NCI-H128 (cell line): ENCODE results near the gene ETFDH.
"Not testable (repeated sequence)": the region's sequence is repeated elsewhere in the genome, so short reads cannot be mapped to it uniquely, and the experiment has no call there.

Experiments used
- DNase-seq: peaks from one replicate; lab custom pipeline; 2025; ENCODE audit not compliant: unreplicated experiment; lab: John Stamatoyannopoulos, UW

Gene ETFDH

DNA sequence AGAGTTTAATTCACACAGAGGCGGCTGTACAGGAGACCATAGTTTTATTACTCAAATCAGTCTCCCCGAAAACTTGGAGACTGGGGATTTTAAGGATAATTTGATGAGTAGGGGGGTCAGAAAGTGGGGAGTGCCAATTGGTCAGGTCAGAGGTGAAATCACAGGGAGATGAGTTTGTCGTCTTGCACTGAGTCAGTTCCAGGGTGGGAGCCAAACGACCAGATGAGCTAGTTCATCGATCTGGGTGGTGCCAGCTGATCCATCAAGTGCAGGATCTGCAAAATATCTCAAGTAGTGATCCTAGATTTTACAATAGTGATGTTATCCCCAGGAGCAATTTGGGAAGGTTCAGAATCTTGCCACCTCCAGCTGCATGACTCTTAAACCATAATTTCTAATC, 4.0 kb downstream of the ETFDH start:
- DNase-seq, result no peak

DNA sequence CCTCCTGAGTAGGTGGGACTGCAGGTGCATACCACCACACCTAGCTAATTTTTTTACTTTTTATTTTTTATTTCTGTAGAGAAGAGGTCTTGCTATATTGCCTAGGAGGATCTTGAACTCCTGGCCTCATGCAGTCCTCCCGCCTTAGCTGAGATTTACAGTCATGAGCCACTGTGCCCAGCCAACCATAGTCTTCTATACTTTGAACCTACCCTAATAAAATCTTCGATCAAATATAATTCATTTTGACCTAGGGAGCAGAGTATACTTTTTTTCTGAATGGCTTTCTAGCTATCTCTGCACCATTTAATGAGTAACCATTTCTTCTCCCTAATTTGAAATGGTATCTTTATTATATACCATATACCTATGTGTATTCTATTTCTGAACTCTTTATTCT, 6.7 kb downstream of the ETFDH start:
- DNase-seq, result no peak

- no peak for DNase-seq
These were observed 9.5 kb downstream of the ETFDH start for GRCh38 chr4:158681629-158682028.

DNA sequence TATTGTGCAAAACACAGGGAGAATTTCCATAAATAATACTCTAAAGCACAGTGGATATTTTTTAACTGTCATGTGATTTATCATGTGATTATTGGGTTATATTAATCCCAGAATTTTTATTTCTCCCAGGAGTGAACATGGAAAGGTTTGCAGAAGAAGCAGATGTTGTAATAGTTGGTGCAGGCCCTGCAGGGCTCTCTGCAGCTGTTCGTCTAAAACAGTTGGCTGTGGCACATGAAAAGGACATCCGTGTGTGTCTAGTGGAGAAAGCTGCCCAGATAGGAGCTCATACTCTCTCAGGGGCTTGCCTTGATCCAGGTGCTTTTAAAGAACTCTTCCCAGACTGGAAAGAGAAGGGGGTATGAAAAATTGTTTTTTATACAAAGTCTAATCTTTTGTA, 10.0 kb downstream of the ETFDH start:
- DNase-seq, result no peak

DNA sequence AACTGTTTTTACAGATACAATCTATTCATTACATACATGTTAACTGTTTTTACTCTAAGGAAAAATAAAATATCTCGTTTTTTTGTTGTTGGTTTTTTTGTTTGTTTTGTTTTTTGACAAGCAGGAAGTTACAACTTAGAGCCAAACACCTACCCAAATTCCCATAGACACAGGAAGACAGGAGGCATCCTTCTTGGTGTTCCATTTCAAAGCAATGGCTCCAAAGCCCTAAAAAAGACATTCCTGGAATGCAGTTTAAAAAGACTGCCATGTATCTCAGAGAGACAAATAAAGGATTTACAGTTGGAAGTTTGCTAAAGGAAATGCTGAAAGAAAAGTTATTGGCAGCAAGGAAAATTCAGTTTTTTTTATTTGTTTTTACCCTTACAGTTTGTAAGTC, 16.7 kb downstream of the ETFDH start:
- no peak for DNase-seq

DNA sequence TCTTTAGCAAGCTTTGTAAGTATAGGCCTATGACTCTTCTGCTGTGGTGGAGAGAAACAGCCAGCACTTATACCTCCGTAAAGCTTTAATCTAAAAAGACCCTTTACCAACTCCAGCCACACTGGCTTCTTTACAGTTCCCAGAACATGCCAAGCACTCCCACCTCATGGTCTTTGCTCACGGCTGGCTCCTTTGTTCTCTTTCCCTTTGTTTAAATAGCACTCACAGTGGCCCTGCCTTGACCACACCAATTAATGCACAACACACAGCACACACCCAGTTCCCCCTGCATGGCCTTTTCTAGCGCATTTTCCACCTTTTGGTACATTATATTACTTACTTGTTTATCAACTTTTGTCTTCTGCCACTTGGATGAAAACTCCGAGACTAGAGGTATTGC, 32.2 kb downstream of the ETFDH start:
- no peak for DNase-seq

- DNase-seq, result no peak
These were observed 38.7 kb downstream of the ETFDH start for GRCh38 chr4:158710814-158711213.

- DNase-seq, result not testable (repeated sequence)
These were observed 40.5 kb downstream of the ETFDH start for GRCh38 chr4:158712622-158713021.

GRCh38 chr4:158714937-158715336, 42.8 kb downstream of the ETFDH start:
- DNase-seq, result no peak

- DNase-seq, result no peak
These were observed 43.7 kb downstream of the ETFDH start for GRCh38 chr4:158715802-158716201.

GRCh38 chr4:158721680-158722079, 49.6 kb downstream of the ETFDH start:
- no peak for DNase-seq

DNA sequence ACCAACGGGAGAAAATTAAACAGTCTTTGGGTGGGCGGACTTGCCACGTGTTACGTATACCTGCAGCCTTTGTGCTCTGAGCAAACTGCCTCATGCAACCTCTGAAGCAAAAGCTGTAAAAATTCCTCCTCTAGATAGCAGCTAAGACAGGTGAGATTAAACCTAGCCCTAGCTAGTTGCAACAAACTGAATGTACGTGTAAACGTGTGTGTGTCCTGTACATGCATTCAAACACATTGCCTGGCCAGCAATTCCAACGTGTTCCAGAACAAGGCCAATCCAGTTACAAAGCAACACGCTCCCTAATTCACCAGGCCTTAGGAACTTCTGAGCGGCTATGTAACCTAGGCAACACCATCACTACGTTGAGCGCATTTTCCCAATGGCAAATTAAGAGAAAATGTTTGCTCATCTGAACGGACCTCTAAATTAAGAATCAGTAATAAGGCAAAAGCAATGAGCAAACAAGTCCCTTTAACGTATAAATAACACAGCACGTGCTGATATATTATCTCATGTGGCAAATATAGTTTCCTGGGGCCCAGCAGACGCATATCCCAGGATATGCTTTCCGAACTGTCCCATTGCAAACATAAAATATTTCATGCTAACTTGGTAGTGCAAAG, 50.3 kb downstream of the ETFDH start:
- no peak for DNase-seq

GRCh38 chr4:158722917-158723793, 51.1 kb downstream of the ETFDH start, which contains the start of gene PPID:
Gene PPID, minus strand, starts transcription at chr4:158723396. Its CDS starts 108 bp downstream, at chr4:158723288.
- DNase-seq, result peak; percentile 20

DNA sequence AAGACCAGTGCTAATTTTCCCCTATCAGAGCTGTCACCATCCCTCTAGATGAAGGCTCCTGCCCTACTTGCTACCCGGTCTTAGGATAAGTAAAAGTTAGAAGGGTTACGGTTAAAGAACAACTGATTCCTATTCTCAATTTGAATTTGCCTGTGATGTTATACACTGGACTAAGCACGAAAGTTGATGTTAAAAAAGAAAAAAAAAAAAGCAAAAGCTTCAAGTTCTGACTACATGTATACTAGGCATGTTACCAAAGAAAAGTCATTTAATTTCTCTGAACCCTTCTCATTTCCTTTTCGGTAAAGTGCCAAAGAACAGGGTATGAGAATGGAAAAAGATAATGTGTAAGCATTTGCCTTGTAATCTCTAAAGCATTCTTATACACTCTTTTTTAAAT, 52.5 kb downstream of the ETFDH start:
- no peak for DNase-seq

DNA sequence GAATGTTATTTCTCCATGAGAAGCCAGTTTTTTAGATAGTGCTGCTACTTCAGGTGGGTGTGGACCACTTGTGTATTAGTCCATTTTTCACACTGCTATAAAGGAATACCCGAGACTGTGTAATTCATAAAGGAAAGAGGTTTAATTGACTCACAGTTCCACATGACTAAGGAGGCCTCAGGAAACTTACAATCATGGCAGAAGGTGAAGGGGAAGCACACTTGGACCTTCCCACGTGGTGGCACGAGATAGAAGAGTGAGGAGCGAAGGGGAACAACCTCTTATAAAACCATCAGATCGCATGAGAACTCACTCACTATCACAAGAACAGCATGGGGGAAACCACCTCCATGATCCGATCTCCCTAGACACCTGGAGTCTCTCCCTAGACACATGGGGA, 54.5 kb downstream of the ETFDH start:
- no peak for DNase-seq

- DNase-seq, result no peak
These were observed 56.1 kb downstream of the ETFDH start for GRCh38 chr4:158728236-158728635.

- DNase-seq, result no peak
These were observed 57.8 kb downstream of the ETFDH start for GRCh38 chr4:158729716-158730559.

GRCh38 chr4:158738866-158739265, 66.8 kb downstream of the ETFDH start:
- no peak for DNase-seq

DNA sequence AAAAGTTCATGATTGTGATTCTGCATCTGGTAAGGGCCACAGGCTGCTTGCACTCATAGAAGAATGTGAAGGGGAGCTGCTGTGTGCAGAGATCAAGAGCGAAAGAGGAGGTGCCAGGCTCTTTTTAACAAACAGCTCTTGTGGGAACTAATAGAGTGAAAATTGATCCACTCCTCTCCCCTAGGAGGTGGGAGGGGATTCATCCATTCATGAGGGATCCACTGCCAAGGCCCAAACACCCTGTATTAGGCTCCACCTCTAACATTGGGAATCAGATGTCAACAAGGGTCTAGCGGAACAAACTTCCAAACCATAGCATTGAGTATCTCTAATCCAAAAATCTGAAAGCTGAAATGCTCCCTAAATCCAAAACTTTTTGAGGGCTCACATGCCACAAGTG, 67.5 kb downstream of the ETFDH start:
- no peak for DNase-seq

DNA sequence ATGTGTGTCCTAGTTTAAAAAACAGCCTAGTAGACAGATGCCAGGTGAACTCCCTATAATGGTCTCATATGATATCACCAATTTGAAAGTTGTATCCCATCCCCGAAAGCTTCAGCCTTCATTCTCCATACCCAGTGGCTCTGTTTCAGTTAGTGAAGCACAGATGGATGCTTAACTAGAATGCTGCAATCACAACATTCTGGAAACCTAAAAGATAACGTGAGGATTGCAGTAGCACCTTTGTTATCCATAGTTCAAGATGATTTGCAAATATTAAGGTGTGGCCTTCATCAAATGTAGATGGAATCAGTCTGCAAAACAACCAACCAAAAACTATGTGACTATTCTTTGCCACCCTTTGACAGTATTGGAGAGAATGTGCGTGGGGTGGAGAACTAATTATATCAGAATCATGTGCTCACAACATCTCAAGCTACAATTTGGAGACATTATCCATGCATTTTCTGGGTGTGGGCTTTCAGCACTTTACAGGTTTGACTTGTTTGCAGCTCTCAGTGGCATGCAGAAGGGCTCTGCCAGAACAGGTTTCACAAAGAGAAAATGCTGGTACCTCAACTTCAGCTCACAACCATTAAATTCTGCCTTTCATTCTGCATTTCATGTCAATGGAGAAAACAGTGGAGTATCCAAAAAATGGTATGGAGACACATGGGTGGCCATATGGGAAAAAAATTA, 69.4 kb downstream of the ETFDH start:
- no peak for DNase-seq

GRCh38 chr4:158746537-158746936, 74.4 kb downstream of the ETFDH start:
- not testable (repeated sequence) for DNase-seq
